Endometrial microvascular endothelial cells (primary cell): ENCODE results near the gene KANK2. TPM values are rescaled to one million over a fixed set of nuclear protein-coding genes. Genes with fewer than 3 reads are reported as not detected.

Experiments
- in situ Hi-C: cut with HindIII; loops from 2 replicates; pipeline ENCODE4 v1.10.0; 2017; ENCODE audit warnings: low sequenced_read_pairs, low pct_unique_long_range_greater_than_20kb; ENCODE audit errors: inconsistent ontology term
- total RNA-seq: library from RNA; depleted of rRNA; stranded (reverse); fragments of >200 nt; gene quantifications from one replicate; pipeline ENCODE4 v1.2.3, GENCODE V29; 2015; ENCODE audit errors: inconsistent ontology term

The KANK2 gene
- total RNA-seq = 85.2 TPM

- in situ Hi-C loops = no loop called here
Observed at GRCh38 chr19:11197291-11198174, at the start of gene KANK2. Gene KANK2 (minus strand): TSS chr19:11197545. CDS start chr19:11194511, 3,034 bp downstream.

GRCh38 chr19:11246941-11247340, 49.6 kb upstream of the KANK2 start:
- in situ Hi-C loops = no loop called here

GRCh38 chr19:11244846-11245589, 47.7 kb upstream of the KANK2 start:
- in situ Hi-C loops = no loop called here

- in situ Hi-C loops = no loop called here
Observed at GRCh38 chr19:11243798-11244169, 46.4 kb upstream of the KANK2 start.

- in situ Hi-C loops = no loop called here
Observed at GRCh38 chr19:11242864-11243797, 45.8 kb upstream of the KANK2 start.

- in situ Hi-C loops = no loop called here
Observed at GRCh38 chr19:11242025-11242424, 44.7 kb upstream of the KANK2 start.

GRCh38 chr19:11240008-11240444, 42.7 kb upstream of the KANK2 start:
- in situ Hi-C loops = no loop called here

GRCh38 chr19:11239377-11240000, 42.1 kb upstream of the KANK2 start, which contains the start of gene ANGPTL8:
Gene ANGPTL8 (plus strand): TSS chr19:11239619. CDS start chr19:11239638, 19 bp downstream.
- in situ Hi-C loops = no loop called here

- in situ Hi-C loops = no loop called here
Observed at GRCh38 chr19:11238781-11239376, 41.5 kb upstream of the KANK2 start.

GRCh38 chr19:11238041-11238440, 40.7 kb upstream of the KANK2 start:
- in situ Hi-C loops = no loop called here

- in situ Hi-C loops = no loop called here
Observed at GRCh38 chr19:11237321-11237720, 40.0 kb upstream of the KANK2 start.

- in situ Hi-C loops = no loop called here
Observed at GRCh38 chr19:11236324-11237301, 39.3 kb upstream of the KANK2 start.

GRCh38 chr19:11234486-11235075, 37.2 kb upstream of the KANK2 start:
- in situ Hi-C loops = no loop called here

- in situ Hi-C loops = no loop called here
Observed at GRCh38 chr19:11233073-11233472, 35.7 kb upstream of the KANK2 start.

- in situ Hi-C loops = no loop called here
Observed at GRCh38 chr19:11232555-11232954, 35.2 kb upstream of the KANK2 start.

- in situ Hi-C loops = no loop called here
Observed at GRCh38 chr19:11230621-11231386, 33.5 kb upstream of the KANK2 start.
